GM21526 (cell line): ENCODE data around the gene NXNL1.
"Not testable (repeated sequence)": the region's sequence is repeated elsewhere in the genome, so short reads cannot be mapped to it uniquely, and the experiment has no call there.

Experiments
- ATAC-seq: cut with Tn5 transposase; IDR thresholded peaks from one replicate; pipeline ENCODE4 v1.9.1; 2021; ENCODE audit warnings: moderate library complexity; ENCODE audit not compliant: unreplicated experiment, low FRiP score

Gene NXNL1, protein sequence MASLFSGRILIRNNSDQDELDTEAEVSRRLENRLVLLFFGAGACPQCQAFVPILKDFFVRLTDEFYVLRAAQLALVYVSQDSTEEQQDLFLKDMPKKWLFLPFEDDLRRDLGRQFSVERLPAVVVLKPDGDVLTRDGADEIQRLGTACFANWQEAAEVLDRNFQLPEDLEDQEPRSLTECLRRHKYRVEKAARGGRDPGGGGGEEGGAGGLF

DNA sequence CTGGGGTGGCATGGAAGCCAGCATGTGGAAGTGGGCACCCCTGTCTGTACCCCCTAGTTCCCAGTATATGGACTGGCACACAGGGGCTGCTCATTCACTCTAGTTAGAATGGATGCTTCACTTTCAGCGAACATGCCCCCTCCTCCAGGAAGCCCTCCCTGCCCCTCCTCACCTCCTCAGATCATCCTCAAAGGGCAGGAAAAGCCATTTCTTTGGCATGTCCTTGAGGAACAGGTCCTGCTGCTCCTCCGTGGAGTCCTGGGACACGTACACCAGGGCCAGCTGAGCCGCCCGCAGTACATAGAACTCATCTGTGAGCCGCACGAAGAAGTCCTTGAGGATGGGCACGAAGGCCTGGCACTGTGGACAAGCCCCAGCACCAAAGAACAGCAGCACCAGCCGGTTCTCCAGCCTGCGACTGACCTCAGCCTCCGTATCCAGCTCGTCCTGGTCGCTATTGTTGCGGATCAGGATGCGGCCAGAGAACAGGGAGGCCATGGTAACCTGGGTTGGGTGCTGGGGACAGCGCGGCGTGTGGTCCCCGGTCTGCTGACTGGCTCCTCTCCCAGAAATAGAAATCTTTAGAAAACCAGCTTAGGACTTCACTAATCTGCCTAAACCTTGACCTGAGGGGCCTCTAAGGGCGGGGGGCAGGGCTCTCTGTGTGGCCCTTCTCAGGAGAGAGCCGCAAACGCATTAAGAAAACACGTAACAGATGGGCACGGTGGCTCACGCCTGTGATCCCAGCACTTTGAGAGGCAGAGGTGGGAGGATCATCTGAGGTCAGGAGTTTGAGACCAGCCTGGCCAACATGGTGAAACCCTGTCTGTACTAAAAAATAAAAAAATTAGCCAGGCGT, at the start of gene NXNL1:
Gene NXNL1, minus strand, starts transcription at position 555 of the 859 bp plus-strand sequence. Its CDS starts 57 bp downstream, at position 498.
- ATAC-seq = no peak

DNA sequence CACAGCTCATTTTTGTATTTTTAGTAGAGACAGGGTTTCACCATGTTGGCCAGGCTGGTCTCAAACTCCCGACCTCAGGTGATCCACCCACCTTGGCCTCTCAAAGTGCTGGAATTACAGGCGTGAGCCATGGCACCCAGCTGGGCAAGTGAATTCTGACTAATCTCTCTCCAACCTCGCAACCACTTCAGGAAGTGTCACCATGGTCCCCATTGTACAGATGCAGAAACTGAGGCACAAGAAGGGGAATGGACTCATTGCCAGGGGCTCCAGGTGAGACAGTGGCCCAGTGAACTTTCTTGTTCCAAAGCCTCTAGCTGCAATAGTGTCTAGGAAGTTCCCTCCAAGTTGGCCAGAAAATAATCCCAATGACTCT, 47.8 kb upstream of the NXNL1 start:
- ATAC-seq = not testable (repeated sequence)

DNA sequence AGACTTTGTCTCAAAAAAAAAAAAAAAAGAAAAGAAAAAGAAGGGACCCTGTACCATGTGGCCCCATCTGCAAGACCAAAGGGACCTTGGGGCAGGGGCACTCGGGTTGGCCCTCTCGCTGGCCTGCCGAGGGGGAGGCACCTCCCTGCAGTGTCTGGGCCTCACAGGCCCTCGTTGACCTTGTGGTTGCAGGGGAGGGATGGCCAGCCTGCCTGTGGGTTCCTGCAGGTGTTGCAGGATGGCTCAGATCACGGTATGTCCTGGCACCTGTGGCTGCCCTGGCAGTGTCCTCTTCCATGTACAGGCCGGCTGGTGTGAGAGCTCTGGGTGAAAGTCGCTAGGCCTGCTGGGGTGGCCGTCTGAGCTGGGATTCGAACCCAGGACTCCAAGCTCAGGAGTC, 46.0 kb upstream of the NXNL1 start:
- ATAC-seq = no peak

DNA sequence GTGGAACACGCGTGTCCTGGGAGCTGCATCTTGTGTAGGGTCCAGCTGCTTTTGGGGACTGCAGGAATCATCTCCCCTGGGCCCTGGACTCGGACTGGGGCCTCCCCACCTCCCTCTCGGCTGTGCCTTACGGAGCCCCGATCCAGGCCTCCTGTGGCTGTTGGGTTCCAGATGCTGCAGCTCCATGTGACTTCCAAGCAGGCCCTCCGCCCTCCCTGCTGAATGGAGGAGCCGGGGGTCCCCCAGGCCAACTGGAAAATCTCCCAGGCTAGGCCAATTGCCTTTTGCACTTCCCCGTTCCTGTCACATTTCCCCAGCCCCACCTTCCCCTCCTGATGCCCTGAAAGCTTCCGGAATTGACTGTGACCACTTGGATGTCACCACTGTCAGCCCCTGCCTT, 44.5 kb upstream of the NXNL1 start:
- no peak for ATAC-seq

DNA sequence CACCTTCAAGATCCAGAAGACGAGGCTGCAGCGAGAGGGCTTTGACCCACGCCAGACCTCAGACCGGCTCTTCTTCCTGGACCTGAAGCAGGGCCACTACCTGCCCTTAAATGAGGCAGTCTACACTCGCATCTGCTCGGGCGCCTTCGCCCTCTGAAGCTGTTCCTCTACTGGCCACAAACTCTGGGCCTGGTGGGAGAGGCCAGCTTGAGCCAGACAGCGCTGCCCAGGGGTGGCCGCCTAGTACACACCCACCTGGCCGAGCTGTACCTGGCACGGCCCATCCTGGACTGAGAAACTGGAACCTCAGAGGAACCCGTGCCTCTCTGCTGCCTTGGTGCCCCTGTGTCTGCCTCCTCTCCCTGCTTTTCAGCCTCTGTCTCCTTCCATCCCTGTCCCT, 43.7 kb upstream of the NXNL1 start:
- no peak for ATAC-seq

DNA sequence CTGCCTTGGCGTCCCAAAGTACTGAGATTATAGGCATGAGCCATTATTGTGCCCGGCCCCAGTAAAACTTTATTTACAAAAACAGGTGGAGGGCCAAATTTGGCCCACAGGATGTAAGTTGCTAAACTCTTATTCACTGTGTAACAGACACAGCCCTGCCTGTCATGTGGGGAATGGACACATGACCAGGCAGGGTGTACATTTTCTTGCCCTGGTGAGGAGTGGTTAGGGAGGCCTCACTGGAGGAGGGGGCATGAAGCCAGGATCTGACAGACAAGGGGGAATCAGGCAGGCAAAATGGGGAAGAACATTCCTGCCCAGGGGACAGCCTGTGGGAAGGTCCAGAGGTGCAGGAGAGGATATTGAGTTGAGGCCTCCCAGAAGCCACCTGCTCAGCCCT, 43.3 kb upstream of the NXNL1 start:
- ATAC-seq = no peak

DNA sequence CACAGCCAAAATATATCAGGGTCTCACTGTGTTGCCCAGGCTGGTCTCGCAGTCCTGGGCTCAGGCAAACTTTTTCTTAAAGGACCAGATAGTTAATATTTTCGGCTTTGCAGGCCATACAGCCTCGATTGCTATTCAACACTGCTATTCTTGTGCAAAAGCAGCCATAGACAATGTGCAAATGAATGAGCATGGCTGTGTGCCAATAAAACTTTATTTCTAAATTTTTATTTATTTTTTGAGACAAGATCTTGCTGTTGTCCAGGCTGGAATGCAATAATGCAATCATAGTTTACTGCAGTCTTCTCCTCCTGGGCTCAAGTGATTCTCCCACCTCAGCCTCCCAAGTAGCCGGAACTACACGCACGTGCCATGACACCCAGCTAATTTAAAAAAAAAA, 42.5 kb upstream of the NXNL1 start:
- no peak for ATAC-seq

DNA sequence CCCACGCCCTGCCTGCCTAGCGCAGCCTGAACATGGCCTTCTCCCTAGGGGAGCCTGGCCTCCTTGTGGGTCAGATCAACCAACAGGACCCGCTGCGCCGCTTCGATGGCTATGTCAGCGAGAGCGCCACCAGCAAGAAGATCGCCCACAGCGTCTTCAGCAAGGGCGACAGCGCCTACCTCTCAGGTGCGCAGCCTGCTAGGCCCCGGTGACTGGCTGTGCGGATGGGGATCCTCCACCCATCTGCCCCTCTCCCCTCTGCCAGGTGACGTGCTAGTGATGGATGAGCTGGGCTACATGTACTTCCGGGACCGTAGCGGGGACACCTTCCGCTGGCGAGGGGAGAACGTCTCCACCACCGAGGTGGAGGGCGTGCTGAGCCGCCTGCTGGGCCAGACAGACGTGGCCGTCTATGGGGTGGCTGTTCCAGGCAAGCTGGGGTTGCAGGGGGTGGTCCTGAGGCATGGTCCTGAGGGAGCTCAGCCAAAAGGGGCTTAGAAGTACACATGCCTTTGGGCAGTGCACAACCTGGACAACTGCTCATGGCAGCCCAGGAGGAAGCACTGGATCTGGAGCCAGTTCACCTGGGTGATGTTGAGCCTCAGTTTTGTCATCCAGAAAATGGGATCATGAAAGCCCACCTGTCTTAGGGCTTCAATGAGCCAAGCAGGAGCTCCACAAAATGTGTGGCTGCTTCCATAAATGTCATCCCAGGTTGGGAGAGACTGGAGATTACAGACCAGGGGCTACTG, 39.9 kb upstream of the NXNL1 start:
- ATAC-seq = no peak

DNA sequence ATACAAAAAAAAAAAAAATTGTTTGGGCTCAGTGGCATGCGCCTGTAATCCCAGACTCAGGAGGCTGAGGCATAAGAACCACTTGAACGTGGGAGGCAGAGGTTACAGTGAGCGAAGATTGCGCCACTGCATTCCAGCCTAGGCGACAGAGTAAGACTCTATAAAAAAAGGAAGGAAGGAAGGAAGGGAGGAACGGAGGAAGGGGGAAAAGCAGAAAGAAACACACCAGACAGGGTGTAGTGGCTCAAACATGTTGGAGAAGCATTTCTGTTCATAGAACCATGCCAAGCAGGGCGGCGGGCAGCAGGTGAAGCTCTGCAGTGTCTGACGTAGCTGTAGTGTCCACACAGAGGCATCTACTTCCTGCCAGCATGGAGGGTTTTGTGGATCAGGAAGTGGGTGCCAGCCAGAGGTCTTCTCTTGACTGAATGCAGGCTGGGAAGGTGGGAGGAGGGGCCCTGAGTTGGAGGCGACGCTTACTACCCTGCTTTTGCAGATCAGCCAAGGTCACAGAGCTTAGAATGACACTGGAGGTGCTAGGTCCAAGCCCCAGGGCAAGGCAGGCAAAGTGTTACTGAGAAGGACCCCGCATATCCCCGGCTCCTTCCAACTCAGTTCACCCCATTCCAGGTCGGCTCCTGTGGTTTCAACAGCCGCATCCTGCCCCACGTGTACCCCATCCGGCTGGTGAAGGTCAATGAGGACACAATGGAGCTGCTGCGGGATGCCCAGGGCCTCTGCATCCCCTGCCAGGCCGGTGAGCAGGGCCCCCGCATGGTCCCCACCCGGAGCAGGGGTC, 39.1 kb upstream of the NXNL1 start:
- no peak for ATAC-seq

DNA sequence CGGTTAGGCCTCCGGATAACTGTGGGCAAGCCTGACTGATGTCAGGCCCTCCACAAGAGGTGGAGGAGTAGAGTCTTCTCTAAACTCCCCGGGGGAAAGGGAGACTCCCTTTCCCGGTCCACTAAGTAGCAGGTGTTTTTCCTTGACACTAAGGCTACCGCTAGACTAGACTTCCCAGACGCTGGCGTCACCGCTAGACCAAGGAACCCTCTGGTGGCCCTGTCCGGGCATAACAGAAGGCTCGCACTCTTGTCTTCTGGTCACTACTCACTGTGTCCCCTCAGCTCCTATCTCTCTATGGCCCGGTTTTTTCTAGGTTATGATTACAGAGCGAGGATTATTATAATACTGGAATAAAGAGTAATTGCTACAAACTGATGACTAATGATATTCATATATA, 38.3 kb upstream of the NXNL1 start:
- not testable (repeated sequence) for ATAC-seq

DNA sequence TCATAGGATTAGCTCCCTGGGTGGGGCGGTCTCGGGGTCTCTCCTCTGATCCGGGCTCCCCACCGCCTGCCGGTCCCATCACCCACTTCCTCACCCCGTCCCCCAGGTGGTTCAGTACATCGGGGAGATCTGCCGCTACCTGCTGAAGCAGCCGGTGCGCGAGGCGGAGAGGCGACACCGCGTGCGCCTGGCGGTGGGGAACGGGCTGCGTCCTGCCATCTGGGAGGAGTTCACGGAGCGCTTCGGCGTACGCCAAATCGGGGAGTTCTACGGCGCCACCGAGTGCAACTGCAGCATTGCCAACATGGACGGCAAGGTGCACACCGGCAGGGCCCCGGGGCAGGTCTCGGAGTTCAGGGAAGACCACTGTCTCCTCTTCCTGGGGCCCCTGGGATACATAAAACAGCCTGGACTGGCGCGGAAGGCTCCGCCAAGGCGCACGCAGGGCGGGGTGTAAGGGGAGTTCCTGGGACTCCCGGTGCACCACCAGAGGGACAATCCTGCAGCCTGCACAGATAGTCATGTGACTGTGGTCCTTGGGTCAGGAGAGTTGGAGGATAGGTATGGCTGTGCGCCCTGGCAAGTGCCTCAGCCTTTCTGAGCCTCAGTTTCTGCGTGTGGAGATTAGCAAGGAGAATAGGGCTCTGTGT, 36.5 kb upstream of the NXNL1 start:
- ATAC-seq = no peak

DNA sequence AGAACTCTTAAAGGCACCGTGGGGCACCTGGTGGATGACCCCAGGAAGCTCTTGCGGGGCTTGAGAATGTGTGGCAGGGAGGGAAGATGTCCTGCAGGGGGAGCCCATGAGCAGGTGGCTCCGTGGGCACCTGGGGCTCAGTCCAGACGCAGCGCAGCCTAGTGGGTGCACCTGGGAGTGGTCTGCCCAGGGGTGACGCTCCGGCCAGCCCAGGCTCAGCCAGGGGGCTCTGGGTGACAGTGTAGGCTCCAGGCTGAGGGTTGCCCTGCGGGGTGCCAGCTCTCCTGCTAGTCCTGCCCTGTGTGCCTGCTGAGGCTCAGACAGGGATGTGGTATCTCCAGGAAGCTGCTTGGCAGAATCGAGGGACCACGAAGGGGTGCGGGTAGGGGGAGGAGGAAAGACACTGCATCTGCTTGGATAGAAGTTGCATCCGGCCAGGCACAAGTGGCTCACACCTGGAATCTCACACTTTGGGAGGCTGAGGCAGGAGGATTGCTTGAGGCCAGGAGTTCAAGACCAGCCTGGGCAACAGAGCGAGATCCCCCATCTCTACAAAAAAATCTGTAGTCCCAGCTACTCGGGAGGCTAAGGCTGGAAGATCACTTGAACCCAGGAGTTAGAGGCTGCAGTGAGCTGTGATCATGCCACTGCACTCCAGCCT, 35.7 kb upstream of the NXNL1 start:
- peak; percentile 68 for ATAC-seq

DNA sequence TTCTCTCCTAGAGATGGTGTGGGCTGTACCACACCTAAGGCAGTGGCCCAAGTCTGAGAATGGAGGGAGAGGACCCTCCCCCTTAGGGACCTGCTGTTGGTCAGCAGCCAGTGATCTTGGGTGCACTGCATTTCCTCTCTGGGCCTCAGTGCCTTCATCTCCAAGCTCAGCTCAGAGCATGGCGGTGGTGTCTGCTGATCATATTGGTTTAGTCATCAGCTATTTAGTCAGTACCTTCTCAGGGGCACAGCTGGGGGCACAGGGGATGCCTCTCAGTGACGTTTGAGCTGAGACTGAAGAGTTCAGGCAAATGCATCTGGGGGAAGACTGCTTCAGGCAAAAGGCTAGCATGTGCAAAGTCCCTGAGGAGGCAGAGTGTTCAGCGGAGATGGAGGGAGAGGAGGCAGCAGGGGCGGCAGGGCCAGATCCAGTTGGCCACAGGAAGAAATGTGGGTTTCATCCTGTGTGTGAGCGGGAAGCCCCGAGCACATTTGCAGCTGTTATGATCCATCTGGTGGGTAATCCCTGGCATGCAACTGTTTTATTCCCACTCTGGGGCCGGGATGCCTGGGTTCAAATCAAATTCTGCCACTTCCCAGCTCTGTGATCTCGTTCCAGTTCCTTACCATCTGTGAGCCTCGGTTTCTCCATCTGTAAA, 35.0 kb upstream of the NXNL1 start:
- ATAC-seq = no peak

DNA sequence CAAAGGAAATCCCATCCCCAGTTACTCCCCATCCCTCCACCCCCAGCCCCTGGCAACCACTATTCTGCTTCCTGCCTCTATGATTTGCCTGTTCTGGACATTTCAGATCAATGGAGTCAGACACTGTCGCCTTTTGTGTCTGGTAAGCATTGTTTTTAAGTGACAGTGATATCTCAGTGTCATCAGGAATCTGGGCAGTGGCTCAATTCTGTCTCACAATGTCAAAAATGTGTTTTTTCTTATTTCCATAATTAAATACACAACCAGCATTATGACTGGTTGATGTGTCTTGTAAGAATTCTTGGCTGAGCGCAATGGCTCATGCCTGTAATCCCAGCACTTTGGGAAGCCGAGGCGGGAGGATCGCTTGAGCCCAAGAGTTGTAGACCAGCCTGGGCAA, 30.6 kb upstream of the NXNL1 start:
- ATAC-seq = no peak

DNA sequence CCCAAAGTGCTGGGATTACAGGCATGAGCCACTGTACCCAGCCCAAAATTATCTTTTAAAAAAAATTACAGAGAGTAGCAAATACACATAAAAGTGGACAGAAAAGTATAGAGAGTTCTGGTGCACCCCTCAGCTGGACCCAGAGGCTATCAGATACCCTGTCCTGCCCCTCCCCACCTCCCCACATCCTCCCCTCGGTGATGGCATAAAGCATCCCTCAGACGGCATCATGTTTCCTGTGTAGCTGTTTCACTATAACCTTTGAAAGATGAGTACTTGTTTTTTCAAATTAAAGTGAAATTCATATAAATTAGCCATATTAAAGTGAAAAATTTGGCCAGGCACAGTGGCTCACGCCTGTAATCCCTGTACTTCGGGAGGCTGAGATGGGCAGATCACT, 29.7 kb upstream of the NXNL1 start:
- ATAC-seq = no peak

DNA sequence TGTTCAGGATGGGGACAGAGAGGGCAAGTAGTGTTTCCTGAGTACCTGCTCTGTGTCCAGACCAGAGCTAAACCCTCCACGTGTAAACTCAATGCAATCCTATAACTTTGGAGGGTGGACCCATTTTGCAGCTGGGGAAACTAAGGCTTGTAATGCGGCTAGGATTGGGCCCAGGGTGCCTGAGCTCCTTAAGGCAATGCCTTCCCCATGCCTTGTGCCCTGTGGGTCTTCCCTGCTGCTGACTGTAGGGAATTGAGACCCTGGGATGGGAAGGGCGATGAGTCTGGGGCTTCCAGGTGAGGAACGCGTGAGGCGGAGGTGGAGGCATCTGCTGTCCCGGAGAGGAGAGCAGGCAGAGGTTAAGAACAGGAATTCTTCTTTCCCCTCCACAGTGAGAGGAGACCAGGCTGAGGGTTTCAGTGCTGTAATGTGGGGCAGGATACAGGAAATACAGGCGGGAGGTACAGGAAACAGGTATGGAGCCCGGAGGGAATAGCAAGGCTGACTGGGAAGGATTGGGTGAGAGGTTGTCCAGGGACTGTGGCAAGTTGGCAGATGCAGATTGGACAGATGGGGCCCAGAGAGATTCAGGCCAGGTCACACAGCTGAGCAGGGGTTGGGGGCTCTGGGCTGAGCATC, 28.8 kb upstream of the NXNL1 start:
- no peak for ATAC-seq

DNA sequence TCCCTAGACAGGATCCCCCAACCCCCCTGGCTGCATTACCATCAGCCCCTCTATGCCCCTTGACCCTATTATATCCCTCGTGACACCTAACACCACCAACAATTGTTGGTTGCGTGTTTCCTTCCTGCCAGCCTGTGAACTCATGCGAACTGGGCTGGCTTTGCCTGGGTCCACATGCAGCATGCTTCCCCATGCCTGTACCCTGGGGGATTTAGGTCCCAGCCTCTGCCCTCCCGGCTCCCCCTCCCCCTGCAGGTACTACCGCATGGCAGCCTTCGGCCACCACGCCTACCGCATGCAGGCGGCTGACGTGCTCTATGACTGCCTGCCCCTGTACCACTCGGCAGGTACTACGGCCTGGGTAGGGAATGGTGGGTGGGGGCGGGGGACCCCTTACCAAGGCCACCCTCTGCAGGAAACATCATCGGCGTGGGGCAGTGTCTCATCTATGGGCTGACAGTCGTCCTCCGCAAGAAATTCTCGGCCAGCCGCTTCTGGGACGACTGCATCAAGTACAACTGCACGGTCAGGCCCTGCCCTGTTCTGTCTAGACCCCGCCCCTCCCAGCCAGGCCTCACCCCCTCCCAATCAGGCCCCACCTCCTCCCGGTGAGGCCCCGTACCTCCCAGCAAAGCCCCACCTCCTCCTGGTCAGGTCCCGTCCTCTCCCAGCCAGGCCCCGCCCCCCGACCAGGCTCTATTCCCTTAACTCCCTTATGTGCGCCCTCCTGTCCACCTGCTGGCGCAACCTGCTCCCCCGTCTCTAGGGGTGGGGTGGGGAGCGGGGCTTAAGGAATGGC, 28.1 kb upstream of the NXNL1 start:
- ATAC-seq = no peak
